Kidney epithelial cell (primary cell): Measurements from ENCODE around the gene COLGALT1. TPM values are rescaled to one million over a fixed set of nuclear protein-coding genes. Genes with fewer than 3 reads are reported as not detected.

Experiments used
- DNase-seq: peaks from one replicate; pipeline ENCODE4 v3.0.0-alpha.2; 2010; ENCODE audit warnings: low read depth
- H3K27me3 ChIP-seq: 2 replicates; pipeline ENCODE4 v1.6.0; 2011; ENCODE audit warnings: low read length; ENCODE audit not compliant: control insufficient read depth, insufficient read depth
- H3K36me3 ChIP-seq: 2 replicates; pipeline ENCODE4 v1.5.1; 2011; ENCODE audit warnings: low read length; ENCODE audit not compliant: control insufficient read depth, insufficient read depth
- H3K4me3 ChIP-seq: 2 replicates; pipeline ENCODE4 v1.5.1; 2011; ENCODE audit warnings: low read depth, mild to moderate bottlenecking, control low read depth, low read length
- total RNA-seq: library from RNA; depleted of rRNA; stranded (reverse); fragments of >200 nt; gene quantifications from 2 replicates; pipeline ENCODE4 v1.2.3, GENCODE V29; 2015
- TF ChIP-seq, protein P1 (sequence below): IDR thresholded peaks from 2 replicates; pipeline ENCODE4 v1.5.1; 2011; ENCODE audit warnings: mild to moderate bottlenecking, moderate library complexity, low read length, control low read depth, inconsistent platforms; ENCODE audit not compliant: insufficient read depth, poor library complexity, severe bottlenecking

COLGALT1 gene
- total RNA-seq, 1 donor from 2014 or later: 68.4 TPM

DNA sequence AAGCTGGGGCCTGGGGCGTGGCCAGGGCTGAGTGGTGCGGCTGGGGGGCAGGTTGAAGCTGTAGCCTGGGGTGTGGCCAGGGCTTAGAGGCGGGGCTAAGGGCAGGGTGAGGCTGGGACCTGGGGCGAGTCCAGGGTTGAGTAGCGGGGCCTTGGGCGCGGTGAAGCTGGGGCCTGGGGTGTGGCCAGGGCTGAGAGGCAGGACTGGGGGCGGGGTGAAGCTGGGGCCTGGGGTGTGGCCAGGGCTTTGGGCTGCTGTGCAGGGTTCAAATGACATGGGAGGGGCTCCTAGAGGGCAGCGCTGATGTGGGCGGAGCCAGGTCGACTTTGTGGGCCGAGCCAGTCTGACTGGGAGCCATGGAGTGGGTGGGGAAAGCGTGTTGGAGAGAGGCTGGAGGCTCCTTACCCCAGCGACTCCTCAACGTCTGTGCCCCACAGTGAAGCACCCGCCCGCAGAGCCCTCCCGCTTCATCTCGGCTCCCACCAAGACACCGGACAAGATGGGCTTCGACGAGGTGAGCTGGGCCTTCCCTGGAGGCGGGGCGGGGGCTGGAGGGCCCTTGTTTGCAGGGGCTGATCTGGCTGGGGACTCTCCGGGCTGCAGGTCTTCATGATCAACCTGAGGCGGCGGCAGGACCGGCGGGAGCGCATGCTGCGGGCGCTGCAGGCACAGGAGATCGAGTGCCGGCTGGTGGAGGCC lies 21.5 kb downstream of the COLGALT1 start:
- Histone ChIP-seq H3K4me3 (no peak overlapping the region), H3K36me3 (peaks cover 6% of the 10 kb centered on the region)
- no peak for DNase-seq

DNA sequence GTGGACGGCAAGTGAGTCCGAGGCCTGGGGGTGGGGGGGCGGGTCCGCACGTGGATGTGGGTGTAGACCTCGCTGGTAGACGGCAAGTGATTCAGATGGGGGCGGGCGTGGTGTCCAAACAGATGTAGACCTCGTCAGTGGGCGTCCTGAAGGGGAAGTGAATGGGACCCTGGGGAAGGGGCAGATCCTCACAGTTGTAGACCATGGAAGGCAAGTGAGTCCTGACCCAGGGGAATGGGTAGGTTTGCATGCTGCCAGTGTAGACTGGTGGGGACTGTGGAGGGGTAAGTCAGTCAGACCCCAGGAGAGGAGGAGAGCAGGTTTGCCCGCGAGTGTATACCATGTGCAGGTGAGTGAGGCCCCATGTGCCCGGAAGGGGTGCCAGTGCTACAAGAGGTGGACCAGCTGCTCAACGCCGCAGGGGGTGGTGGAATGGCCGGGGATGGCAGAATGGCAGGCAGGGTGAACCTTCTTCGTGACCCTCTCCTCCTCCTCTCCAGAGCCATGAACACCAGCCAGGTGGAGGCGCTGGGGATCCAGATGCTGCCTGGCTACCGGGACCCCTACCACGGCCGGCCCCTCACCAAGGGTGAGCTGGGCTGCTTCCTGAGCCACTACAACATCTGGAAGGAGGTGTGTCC lies 22.1 kb downstream of the COLGALT1 start:
- DNase-seq: no peak
- no peak overlapping the region for H3K4me3 ChIP-seq
- TF ChIP-seq, protein P1, sequence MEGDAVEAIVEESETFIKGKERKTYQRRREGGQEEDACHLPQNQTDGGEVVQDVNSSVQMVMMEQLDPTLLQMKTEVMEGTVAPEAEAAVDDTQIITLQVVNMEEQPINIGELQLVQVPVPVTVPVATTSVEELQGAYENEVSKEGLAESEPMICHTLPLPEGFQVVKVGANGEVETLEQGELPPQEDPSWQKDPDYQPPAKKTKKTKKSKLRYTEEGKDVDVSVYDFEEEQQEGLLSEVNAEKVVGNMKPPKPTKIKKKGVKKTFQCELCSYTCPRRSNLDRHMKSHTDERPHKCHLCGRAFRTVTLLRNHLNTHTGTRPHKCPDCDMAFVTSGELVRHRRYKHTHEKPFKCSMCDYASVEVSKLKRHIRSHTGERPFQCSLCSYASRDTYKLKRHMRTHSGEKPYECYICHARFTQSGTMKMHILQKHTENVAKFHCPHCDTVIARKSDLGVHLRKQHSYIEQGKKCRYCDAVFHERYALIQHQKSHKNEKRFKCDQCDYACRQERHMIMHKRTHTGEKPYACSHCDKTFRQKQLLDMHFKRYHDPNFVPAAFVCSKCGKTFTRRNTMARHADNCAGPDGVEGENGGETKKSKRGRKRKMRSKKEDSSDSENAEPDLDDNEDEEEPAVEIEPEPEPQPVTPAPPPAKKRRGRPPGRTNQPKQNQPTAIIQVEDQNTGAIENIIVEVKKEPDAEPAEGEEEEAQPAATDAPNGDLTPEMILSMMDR: no peak
- peaks cover 6% of the 10 kb centered on the region for H3K36me3 ChIP-seq
- no peaks in the 10 kb centered on the region for H3K27me3 ChIP-seq

More for the DNA sequence above, 21.5 kb downstream of the COLGALT1 start:
- H3K27me3 ChIP-seq: no peaks in the 10 kb centered on the region
- TF ChIP-seq, protein P1: no peak

DNA sequence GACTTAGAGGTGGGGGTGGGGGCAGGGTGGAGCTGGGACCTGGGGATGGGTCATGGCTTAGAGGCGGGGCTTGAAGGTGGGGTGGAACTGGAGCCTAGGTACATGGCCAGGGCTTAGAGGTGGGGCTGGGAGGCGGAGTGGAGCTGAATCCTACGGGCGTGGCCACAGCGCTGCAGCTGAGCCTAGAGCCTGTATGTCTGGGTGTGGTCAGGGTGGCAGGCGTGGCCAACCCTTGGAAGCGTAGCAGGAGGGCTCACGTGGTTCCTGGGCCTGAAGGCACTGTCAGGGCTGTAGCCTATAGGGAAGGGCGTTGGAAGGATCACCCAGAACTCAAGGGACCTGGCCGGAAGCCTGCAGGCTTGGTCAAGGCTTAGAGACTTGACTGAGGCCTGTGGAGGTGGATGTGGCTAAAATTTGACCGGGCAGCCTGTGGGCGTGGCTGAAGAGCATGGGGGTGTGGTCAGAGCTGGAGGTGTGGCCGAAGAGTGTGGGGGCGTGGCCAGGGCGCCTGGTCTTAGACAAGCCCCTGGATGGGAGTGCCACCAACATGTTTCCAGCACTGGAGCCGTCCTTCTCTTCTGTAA lies 24.3 kb downstream of the COLGALT1 start:
- Histone ChIP-seq H3K27me3 (no peaks in the 10 kb centered on the region), H3K36me3 (peaks cover 6% of the 10 kb centered on the region)

DNA sequence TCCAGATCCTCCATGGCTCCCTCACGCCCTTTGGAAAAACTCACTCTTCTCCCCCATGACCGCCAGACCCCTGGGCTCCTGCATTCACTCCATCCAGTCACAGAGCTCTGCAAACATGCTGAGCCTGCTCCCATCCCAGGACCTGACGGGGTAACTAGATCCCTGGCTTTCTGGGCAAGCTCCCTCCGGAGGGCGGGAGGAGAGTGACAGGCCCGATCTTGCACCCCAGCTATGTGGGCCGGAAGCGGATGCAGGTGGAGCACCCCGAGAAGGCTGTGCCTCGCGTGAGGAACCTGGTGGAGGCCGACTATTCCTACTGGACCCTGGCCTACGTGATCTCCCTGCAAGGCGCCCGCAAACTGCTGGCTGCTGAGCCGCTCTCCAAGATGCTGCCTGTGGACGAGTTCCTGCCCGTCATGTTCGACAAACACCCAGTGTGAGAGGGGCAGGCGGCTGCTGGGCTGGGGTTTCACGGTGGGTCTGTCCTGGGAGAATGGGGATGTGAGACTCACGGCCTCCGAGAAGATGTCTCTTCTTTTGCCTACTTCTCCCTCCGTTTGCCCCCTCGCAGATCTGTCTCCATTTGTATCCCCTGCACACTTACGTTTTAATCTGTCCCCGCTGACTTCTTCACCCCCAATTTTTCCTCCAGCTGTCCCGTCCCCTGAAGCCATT lies 25.2 kb downstream of the COLGALT1 start:
- peaks cover 6% of the 10 kb centered on the region for H3K36me3 ChIP-seq
- DNase-seq: no peak
- H3K4me3 ChIP-seq: no peak overlapping the region
- no peaks in the 10 kb centered on the region for H3K27me3 ChIP-seq
- TF ChIP-seq, protein P1: peak; percentile 7

More for the DNA sequence above, 24.3 kb downstream of the COLGALT1 start:
- TF ChIP-seq, protein P1: no peak
- DNase-seq: no peak
- no peak overlapping the region for H3K4me3 ChIP-seq

DNA sequence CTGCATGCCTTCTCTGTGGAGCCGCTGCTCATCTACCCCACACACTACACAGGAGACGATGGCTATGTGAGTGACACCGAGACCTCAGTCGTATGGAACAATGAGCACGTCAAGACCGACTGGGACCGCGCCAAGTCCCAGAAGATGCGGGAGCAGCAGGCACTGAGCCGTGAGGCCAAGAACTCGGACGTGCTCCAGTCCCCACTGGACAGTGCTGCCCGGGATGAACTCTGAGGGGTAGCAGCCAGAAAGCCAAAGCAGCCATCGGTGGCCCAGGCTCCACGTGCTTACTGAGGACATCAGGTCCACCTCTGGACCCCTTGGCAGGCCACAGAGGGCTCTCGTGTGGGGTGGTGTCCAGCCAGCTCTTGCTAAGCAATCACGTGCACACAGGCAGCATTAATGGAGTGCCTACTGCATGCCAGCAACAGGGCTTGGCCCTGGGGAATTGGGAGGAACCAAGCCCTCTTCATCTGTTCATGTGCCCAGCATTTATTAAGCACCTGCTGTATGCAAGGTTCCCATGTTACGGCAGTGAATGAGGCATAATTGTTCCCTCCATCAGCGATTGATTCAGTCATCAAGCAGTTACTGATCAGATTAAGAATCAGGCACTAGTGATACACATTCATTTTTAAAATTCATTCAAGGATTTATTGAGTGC lies 25.9 kb downstream of the COLGALT1 start:
- no peak overlapping the region for H3K4me3 ChIP-seq
- TF ChIP-seq, protein P1: no peak
- DNase-seq: no peak
- H3K27me3 ChIP-seq: no peaks in the 10 kb centered on the region
- H3K36me3 ChIP-seq: peaks cover 6% of the 10 kb centered on the region
